GM19467 (cell line): ENCODE data around the gene SPDYE3.
A peak's percentile ranks its signal among the peaks of the same experiment; 100 is the strongest.
"Not testable (repeated sequence)": the region's sequence is repeated elsewhere in the genome, so short reads cannot be mapped to it uniquely, and the experiment has no call there.

ENCODE experiments used
- ATAC-seq: cut with Tn5 transposase; IDR thresholded peaks from one replicate; pipeline ENCODE4 v1.9.1; 2021; ENCODE audit warnings: mild to moderate bottlenecking, moderate library complexity; ENCODE audit not compliant: unreplicated experiment

SPDYE3 gene

DNA sequence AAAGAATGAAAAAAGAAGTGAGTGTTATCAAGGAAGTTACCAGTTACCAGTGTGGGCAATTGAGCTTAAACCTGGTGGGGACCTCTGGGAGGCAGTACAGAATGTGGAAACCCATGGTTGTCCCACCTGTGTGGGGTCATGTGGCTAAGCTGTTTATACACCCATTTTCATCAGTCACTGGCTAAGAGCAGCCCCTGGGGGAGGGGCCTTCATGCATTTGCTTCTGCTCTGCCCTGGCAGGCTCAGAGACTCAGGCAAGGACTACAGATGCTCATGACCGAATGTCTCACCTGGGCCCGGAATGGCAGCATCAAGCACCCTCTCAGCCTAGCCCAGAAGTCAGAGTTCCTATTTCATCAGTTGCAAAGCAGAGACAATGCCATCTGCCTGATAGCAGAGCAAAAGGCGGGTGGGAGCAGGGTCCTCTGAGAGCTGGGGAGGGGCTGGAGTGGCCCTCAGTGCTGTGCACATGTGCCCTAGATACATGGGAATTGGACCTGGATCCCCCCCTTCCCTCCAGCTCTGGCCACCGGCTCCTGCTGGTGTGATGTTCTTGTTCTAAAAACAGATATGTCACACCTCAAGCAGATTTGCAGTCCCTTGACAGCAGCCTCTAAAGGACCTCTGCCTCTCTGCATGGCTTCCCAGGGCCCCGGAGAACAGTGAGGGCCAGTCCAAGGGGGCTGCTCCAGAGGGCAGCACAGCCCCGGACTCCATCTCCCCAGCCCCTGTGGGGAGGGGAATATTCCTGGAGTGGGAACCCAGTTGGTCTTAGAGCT is 20.1 kb upstream of the SPDYE3 start:
- ATAC-seq: not testable (repeated sequence)

DNA sequence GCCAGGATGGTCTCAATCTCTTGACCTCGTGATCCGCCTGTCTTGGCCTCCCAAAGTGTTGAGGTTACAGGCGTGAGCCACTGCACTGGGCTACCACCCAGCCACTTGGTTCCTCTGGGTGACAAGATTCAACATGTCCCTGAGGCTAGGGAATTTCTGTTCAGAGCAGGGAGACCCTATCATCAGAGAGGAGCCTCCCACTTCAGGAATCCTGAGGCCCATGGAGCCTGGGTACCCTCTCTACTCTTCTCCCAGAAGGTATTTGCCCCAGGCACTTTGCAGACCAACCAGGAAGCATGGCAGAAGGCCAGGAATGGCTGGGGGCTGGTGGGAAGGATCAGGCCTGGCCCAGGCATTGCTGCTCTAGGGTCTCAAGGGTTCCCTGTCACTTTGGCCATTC is 19.2 kb upstream of the SPDYE3 start:
- ATAC-seq: not testable (repeated sequence)

GRCh38 chr7:100292162-100292561 is 15.3 kb upstream of the SPDYE3 start:
- not testable (repeated sequence) for ATAC-seq

DNA sequence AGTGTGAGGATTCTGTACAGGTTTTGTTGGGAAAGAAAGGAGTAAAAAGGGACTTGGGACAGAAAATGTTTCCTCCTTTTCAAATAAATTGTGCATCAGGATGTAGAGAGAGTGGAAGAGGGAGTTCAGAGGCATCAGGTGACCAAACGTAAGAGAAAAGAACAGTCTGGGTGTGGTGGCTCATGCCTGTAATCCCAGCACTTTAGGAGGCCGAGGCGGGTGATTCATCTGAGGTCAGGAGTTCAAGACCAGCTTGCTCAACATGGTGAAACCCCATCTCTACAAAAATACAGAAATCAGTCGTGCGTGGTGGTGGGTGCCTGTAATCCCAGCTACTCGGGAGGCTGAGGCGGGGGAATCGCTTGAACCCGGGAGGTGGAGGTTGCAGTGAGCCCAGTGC is 12.2 kb upstream of the SPDYE3 start:
- ATAC-seq: not testable (repeated sequence)

DNA sequence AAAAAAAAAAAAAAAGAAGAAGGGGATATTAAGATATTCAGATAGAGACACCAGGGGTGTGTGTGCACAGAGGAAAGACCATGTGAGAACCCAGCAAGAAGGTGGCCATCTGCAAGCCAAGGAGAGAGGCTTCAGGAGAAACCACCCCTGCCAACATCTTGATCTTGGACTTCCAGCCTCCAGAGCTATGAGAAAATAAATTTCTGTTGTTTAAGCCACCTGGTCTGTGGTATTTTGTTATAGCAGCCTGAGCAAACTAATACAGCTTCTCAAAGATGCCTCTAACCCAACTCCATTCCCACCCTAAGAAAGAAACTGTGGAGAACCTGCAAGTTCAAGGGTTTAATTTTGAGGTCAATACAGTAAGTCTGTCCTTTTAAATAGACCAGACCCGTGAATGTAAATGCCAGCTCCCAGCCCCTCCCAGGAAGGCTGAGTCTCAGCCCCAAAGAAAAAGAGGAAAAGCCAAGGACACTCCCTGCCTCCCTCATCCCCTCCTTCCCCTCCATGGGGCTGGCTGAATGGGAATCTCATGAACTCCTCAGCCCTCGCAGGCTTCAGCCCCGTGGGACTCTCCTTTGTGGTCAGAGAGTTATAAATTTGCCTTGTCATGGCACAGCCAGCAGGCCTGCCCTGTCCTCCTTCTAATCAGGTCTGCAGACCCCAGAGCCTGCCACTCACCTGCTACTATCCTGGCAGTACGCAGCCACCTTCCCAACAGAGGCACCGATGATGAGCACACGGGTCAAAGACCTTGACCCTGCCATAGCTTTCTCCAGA is 9.5 kb upstream of the SPDYE3 start:
- not testable (repeated sequence) for ATAC-seq

- not testable (repeated sequence) for ATAC-seq
These were observed 8.9 kb upstream of the SPDYE3 start for GRCh38 chr7:100298632-100298895.

DNA sequence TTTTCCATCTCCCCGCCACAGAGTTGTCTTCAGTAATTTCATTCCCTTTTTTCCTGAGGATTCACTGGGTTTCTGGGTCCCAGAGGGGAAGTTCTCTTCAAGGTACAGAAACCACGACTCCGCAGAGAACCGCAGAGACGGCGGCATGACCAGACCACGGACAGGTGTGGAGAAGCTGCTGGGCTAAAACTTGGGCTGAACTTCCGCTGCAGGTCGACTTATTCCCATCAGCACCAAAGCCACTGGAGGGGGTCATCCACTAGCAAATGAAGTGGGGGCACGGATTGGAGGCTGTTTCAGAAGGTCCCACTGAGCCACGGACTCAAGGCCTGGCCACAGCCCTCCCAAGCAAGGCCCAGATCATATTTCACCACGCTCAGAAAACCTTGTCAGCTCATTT is 3.0 kb upstream of the SPDYE3 start:
- not testable (repeated sequence) for ATAC-seq

- not testable (repeated sequence) for ATAC-seq
These were observed 10.8 kb downstream of the SPDYE3 start for GRCh38 chr7:100318329-100318728.

GRCh38 chr7:100321648-100322047 is 14.1 kb downstream of the SPDYE3 start:
- not testable (repeated sequence) for ATAC-seq

- not testable (repeated sequence) for ATAC-seq
These were observed 16.7 kb downstream of the SPDYE3 start for GRCh38 chr7:100324194-100324593.

- not testable (repeated sequence) for ATAC-seq
These were observed 18.2 kb downstream of the SPDYE3 start for GRCh38 chr7:100325671-100326070.

DNA sequence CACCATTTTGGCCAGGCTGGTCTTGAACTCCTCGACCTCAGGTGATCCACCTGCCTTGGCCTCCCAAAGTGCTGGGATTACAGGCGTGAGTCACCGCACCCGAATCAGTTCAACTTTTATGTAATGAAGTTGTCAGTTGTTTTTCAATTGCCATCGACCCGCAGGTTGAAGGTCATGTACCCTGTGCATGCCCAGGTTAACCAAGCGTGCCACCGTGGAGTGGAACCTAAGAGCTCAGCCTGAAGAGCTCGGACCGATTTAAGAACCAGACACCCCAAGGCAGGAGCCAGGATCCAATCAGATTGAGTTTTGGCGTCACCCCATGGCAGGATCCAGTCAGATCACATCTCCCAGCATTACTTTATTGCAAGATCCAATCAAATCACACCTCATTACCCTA is 19.4 kb downstream of the SPDYE3 start:
- not testable (repeated sequence) for ATAC-seq

- peak; percentile 92 for ATAC-seq
These were observed 28.3 kb downstream of the SPDYE3 start for GRCh38 chr7:100335566-100336466.

GRCh38 chr7:100338083-100338696 is 30.7 kb downstream of the SPDYE3 start:
- not testable (repeated sequence) for ATAC-seq

DNA sequence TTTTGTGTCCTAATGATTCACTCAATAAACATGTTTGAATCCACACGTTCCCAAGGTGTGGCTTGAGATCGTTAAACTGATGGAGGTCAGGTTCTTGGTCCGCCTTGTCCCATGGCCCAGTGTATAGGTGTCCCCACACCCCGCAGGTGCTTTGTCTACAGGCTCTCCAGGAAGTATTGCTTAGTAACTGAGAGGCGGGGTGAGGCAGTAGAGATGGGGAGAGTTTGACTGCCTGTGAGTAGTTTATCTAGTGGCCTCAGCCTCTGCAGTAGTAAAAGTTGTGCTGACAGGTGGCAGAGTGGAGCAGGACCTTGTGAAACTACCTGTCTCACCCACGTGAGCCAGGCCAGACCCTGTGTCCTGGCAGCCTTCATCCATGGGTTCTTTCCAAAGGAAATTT is 33.8 kb downstream of the SPDYE3 start:
- not testable (repeated sequence) for ATAC-seq

DNA sequence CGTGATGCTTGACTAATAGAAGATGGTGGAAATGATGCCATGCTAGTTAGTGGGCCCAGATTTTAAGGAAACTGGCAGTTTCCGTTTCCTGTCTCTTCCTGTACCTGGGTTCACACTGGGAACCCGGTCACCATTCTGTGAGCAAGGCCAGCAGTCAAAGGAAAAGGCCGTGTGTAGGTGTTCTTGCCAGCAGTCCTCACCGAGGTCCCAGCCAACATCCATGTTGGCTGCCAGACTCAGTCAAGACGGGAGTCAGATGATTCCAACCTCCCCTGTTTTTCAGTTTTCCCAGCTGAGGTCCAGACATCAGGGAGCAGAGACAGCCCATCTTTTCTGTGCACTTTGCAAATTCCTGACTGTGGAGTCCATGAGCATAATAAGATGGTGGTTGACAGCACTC is 35.3 kb downstream of the SPDYE3 start:
- ATAC-seq: no peak

GRCh38 chr7:100344124-100344559 is 36.6 kb downstream of the SPDYE3 start:
- ATAC-seq: peak; percentile 9

GRCh38 chr7:100344560-100345287 is 37.2 kb downstream of the SPDYE3 start:
- peak; percentile 60 for ATAC-seq

GRCh38 chr7:100345288-100345672 is 37.8 kb downstream of the SPDYE3 start:
- ATAC-seq: peak; percentile 19

- ATAC-seq: no peak
These were observed 39.4 kb downstream of the SPDYE3 start for GRCh38 chr7:100346921-100347320.
